GM12892 (cell line): ENCODE data around the gene MOK.

ENCODE experiments used
- POLR2A ChIP-seq: IDR thresholded peaks from 2 replicates; pipeline ENCODE4 v1.6.1; 2011; ENCODE audit warnings: low read depth, low read length, control low read depth
- POLR2AphosphoS5 ChIP-seq: IDR thresholded peaks from 2 replicates; pipeline ENCODE4 v1.6.1; 2011; ENCODE audit warnings: low read depth, low read length, control low read depth
- TAF1 ChIP-seq: IDR thresholded peaks from 2 replicates; pipeline ENCODE4 v1.6.1; 2011; ENCODE audit warnings: low read depth, mild to moderate bottlenecking, control low read depth, low read length, borderline replicate concordance

GRCh38 chr14:102187044-102187443, 117.9 kb downstream of the MOK start:
- no peak for TF ChIP-seq POLR2A
- TF ChIP-seq TAF1 = no peak
- no peak for TF ChIP-seq POLR2AphosphoS5
